Testis (tissue), 3 donors: ENCODE results near the gene TTC29. TPM values are rescaled to one million over a fixed set of nuclear protein-coding genes. Genes with fewer than 3 reads are reported as not detected.
"Not testable (repeated sequence)": the region's sequence is repeated elsewhere in the genome, so short reads cannot be mapped to it uniquely, and the experiment has no call there.

Experiments
- DNase-seq: peaks from one replicate; pipeline ENCODE4 v3.0.0-alpha.2; 2019
- H3K27ac ChIP-seq, 2 donors: fragments of 200-600 bp; sonication (generic); one replicate each; pipeline ENCODE4 v1.5.1; 2019
- H3K27me3 ChIP-seq: fragments of 200-600 bp; sonication (generic); one replicate; pipeline ENCODE4 v1.5.1; 2019
- H3K36me3 ChIP-seq: fragments of 200-600 bp; sonication (generic); one replicate; pipeline ENCODE4 v1.5.1; 2017; ENCODE audit warnings: low read depth; ENCODE audit errors: missing control alignments
- H3K4me1 ChIP-seq: fragments of 200-600 bp; sonication (generic); one replicate; pipeline ENCODE4 v1.5.1; 2019
- H3K4me3 ChIP-seq, 2 donors: fragments of 200-600 bp; sonication (generic); one replicate each; pipeline ENCODE4 v1.5.1; 2017 to 2019
- H3K9me3 ChIP-seq: fragments of 200-600 bp; sonication (generic); one replicate; pipeline ENCODE4 v1.5.1; 2017
- CTCF ChIP-seq, 3 experiments: fragments of 450-650 bp in 2 of 3; fragments of 200-600 bp in 1 of 3; sonication (generic) in 1 of 3; IDR thresholded peaks; one replicate each; pipeline ENCODE4 v1.5.1; 2016 to 2019; ENCODE audit warnings: antibody characterized with exemption in 3 of 3, mild to moderate bottlenecking in 2 of 3, moderate library complexity in 1 of 3
- POLR2A ChIP-seq: fragments of 450-650 bp; IDR thresholded peaks from one replicate; pipeline ENCODE4 v1.6.1; 2017; ENCODE audit warnings: antibody characterized with exemption, mild to moderate bottlenecking, moderate library complexity
- WGBS, 2 donors: methylation state at CpG; one replicate each; pipeline ENCODE4 v1.1.5; 2018; 5-methylcytosine and 5-hydroxymethylcytosine counted together
- intact Hi-C: fragments of 100-400 bp; cut with DNase I; formaldehyde crosslinking; loops from one replicate; pipeline ENCODE4 v1.15.1; 2023; ENCODE audit warnings: low total_unique reads
- polyA plus RNA-seq: library from polyadenylated mRNA; stranded (reverse); fragments of 350-450 nt; fragmentation: Illumina TruSeq; extraction: RNeasy Lipid Tissue Mini Kit (QIAGEN cat#74804); gene quantifications from one replicate; pipeline ENCODE4 v1.2.3, GENCODE V29; 2014; ENCODE audit warnings: low read depth, low replicate concordance; ENCODE audit not compliant: insufficient read depth
- total RNA-seq, 2 donors: library from RNA; depleted of rRNA; stranded (reverse); fragments of >200 nt; gene quantifications; one replicate each; pipeline ENCODE4 v1.2.3, GENCODE V29; 2016

Gene TTC29
- total and polyA plus RNA-seq, 3 donors from 2014 or later = 27.4 to 165 (median 68.0) TPM

GRCh38 chr4:146840731-146841130 lies 104.9 kb downstream of the TTC29 start:
- no peak for DNase-seq
- H3K4me3 ChIP-seq = no peak overlapping the region
- H3K9me3 ChIP-seq = no peaks in the 10 kb centered on the region
- TF ChIP-seq POLR2A = no peak
- no peak for TF ChIP-seq CTCF (IDR thresholded peaks at IDR 0.05)
- H3K27me3 ChIP-seq = no peaks in the 10 kb centered on the region
- intact Hi-C loops = no loop called here
- H3K27ac ChIP-seq = no peak overlapping the region
- H3K4me1 ChIP-seq = no peaks in the 10 kb centered on the region
- H3K36me3 ChIP-seq = no peaks in the 10 kb centered on the region

GRCh38 chr4:146835096-146835495 lies 110.6 kb downstream of the TTC29 start:
- Histone ChIP-seq H3K27me3 (no peaks in the 10 kb centered on the region), H3K9me3 (no peaks in the 10 kb centered on the region), H3K36me3 (no peaks in the 10 kb centered on the region), H3K4me1 (no peaks in the 10 kb centered on the region), H3K27ac (no peak overlapping the region), H3K4me3 (no peak overlapping the region)
- intact Hi-C loops = no loop called here
- 94 to 97% methylated on average over 1 of the region's 1 CpG for whole genome bisulfite sequencing, 2 donors
- no peak for TF ChIP-seq POLR2A
- TF ChIP-seq CTCF (IDR thresholded peaks at IDR 0.05) = no peak
- no peak for DNase-seq

- TF ChIP-seq CTCF (IDR thresholded peaks at IDR 0.05) = no peak
- TF ChIP-seq POLR2A = no peak
- DNase-seq = no peak
- 88 to 91% methylated on average over 6 of the region's 6 CpGs for WGBS, 2 donors
- Histone ChIP-seq H3K4me1 (no peaks in the 10 kb centered on the region), H3K27ac (no peak overlapping the region), H3K9me3 (no peaks in the 10 kb centered on the region), H3K27me3 (no peaks in the 10 kb centered on the region), H3K4me3 (no peak overlapping the region), H3K36me3 (no peaks in the 10 kb centered on the region)
- intact Hi-C loops = no loop called here
These were observed 111.2 kb downstream of the TTC29 start for GRCh38 chr4:146834263-146835034.

GRCh38 chr4:146833530-146833929 lies 112.1 kb downstream of the TTC29 start:
- no peak overlapping the region for H3K4me3 ChIP-seq
- no peaks in the 10 kb centered on the region for H3K4me1 ChIP-seq
- H3K27ac ChIP-seq = no peak overlapping the region
- H3K36me3 ChIP-seq = no peaks in the 10 kb centered on the region
- 57 to 59% methylated on average over 3 of the region's 3 CpGs for WGBS, 2 donors
- DNase-seq = no peak
- intact Hi-C loops = no loop called here
- no peaks in the 10 kb centered on the region for H3K9me3 ChIP-seq
- TF ChIP-seq CTCF (IDR thresholded peaks at IDR 0.05) (no peak), POLR2A (no peak)
- H3K27me3 ChIP-seq = no peaks in the 10 kb centered on the region

- H3K4me3 ChIP-seq, H3K27ac ChIP-seq, H3K9me3 ChIP-seq, intact Hi-C loops, H3K27me3 ChIP-seq, H3K36me3 ChIP-seq, H3K4me1 ChIP-seq, DNase-seq: not testable (repeated sequence)
- WGBS, 2 donors = 94 to 96% methylated on average over 1 of the region's 1 CpG
These were observed 122.7 kb downstream of the TTC29 start for GRCh38 chr4:146822980-146823379.
